ENCODE data around the gene MPV17. TPM values are rescaled to one million over a fixed set of nuclear protein-coding genes. Genes with fewer than 3 reads are reported as not detected.
"Not testable (repeated sequence)": the region's sequence is repeated elsewhere in the genome, so short reads cannot be mapped to it uniquely, and the experiment has no call there.

MPV17 gene
- 48.6 and 64.3 TPM in 2 replicates for total RNA-seq

- peak; percentile 95 for DNase-seq
These were observed at the start of gene MPV17 for GRCh38 chr2:27322766-27323595. Gene MPV17, minus strand, starts transcription at chr2:27323097. Its CDS starts 580 bp downstream, at chr2:27322517.

- DNase-seq: peak; percentile 41
These were observed 48.1 kb upstream of the MPV17 start for GRCh38 chr2:27370816-27371620.

GRCh38 chr2:27370026-27370815, 47.3 kb upstream of the MPV17 start, which contains the start of the genes EIF2B4 and SNX17:
Gene EIF2B4, minus strand, starts transcription at chr2:27370338. Its CDS starts 24 bp downstream, at chr2:27370314.
Gene SNX17, plus strand, starts transcription at chr2:27370616. Its CDS starts 128 bp downstream, at chr2:27370744.
- peak; percentile 99 for DNase-seq

- DNase-seq: peak; percentile 71
These were observed 46.7 kb upstream of the MPV17 start for GRCh38 chr2:27369471-27370025.

GRCh38 chr2:27363933-27364332, 41.0 kb upstream of the MPV17 start:
- no peak for DNase-seq

GRCh38 chr2:27362678-27363420, 40.0 kb upstream of the MPV17 start:
- DNase-seq: no peak

GRCh38 chr2:27356382-27357181, 33.7 kb upstream of the MPV17 start, which contains the start of gene GTF3C2:
Gene GTF3C2, minus strand, starts transcription at chr2:27356764. Its CDS starts 13,210 bp downstream, at chr2:27343554.
- peak; percentile 98 for DNase-seq

GRCh38 chr2:27356056-27356381, 33.1 kb upstream of the MPV17 start:
- DNase-seq: peak; percentile 78

- DNase-seq: no peak
These were observed 31.7 kb upstream of the MPV17 start for GRCh38 chr2:27354597-27354927.

- no peak for DNase-seq
These were observed 31.1 kb upstream of the MPV17 start for GRCh38 chr2:27353762-27354596.

GRCh38 chr2:27353386-27353761, 30.5 kb upstream of the MPV17 start:
- not testable (repeated sequence) for DNase-seq

- no peak for DNase-seq
These were observed 29.1 kb upstream of the MPV17 start for GRCh38 chr2:27351802-27352598.

GRCh38 chr2:27350106-27350693, 27.3 kb upstream of the MPV17 start:
- no peak for DNase-seq

- no peak for DNase-seq
These were observed 24.7 kb upstream of the MPV17 start for GRCh38 chr2:27347641-27348040.

- no peak for DNase-seq
These were observed 13.3 kb upstream of the MPV17 start for GRCh38 chr2:27336173-27336572.

GRCh38 chr2:27335311-27335710, 12.4 kb upstream of the MPV17 start:
- DNase-seq: no peak

GRCh38 chr2:27324720-27325119, 1.8 kb upstream of the MPV17 start:
- DNase-seq: no peak

GRCh38 chr2:27323596-27324285, 844 bp upstream of the MPV17 start:
- no peak for DNase-seq

Data from dermis blood vessel endothelial cell (primary cell).